ENCODE data around the gene EVL.

GRCh38 chr14:100039903-100040302, 25.3 kb upstream of the EVL start:
- TF ChIP-seq POLR2A (IDR thresholded peaks at IDR 0.05; ENCODE audit: low read depth, low read length) (no peak), TAF1 (IDR thresholded peaks at IDR 0.05; ENCODE audit: low read depth, low read length) (no peak), POLR2AphosphoS5 (IDR thresholded peaks at IDR 0.05; ENCODE audit: low read depth, low read length) (no peak), POU2F2 (IDR thresholded peaks at IDR 0.05; ENCODE audit: low read depth, low read length) (no peak)

Measured in GM12891 (cell line).